H7 (cell line): ENCODE measurements around the gene RAD9A. TPM values are rescaled to one million over a fixed set of nuclear protein-coding genes. Genes with fewer than 3 reads are reported as not detected.

Experiments
- DNase-seq: peaks from one replicate; pipeline ENCODE4 v3.0.0; 2012
- H3K27me3 ChIP-seq: 2 replicates; pipeline ENCODE4 v1.6.0; 2011; ENCODE audit warnings: mild to moderate bottlenecking, low read length; ENCODE audit not compliant: control insufficient read depth, insufficient read depth
- H3K36me3 ChIP-seq: replicated peaks from 2 replicates; pipeline ENCODE4 v1.5.1; 2011; ENCODE audit warnings: low read length; ENCODE audit not compliant: control insufficient read depth, insufficient read depth
- H3K4me3 ChIP-seq: 2 replicates; pipeline ENCODE4 v1.5.1; 2011; ENCODE audit warnings: low read depth, mild to moderate bottlenecking, control low read depth, low read length, moderate library complexity; ENCODE audit not compliant: insufficient read depth
- total RNA-seq: library from RNA; depleted of rRNA; stranded (reverse); fragments of >200 nt; shearing (Covaris generic); gene quantifications from 2 replicates; pipeline ENCODE4 v1.2.3, GENCODE V29; 2014

Gene RAD9A
- total RNA-seq, 1 experiment from 2014 or later = 20.2 TPM

- Histone ChIP-seq H3K27me3 (peaks cover 30% of the 10 kb centered on the region), H3K36me3 (no peaks in the 10 kb centered on the region), H3K4me3 (peak overlapping the region; percentile 29)
- DNase-seq = peak; percentile 59
Measured at GRCh38 chr11:67376063-67376820, 15.5 kb upstream of the RAD9A start.

GRCh38 chr11:67376873-67377808 lies 14.6 kb upstream of the RAD9A start:
- H3K36me3 ChIP-seq = no peaks in the 10 kb centered on the region
- H3K4me3 ChIP-seq = no peak overlapping the region
- H3K27me3 ChIP-seq = peaks cover 23% of the 10 kb centered on the region
- no peak for DNase-seq

- no peak overlapping the region for H3K4me3 ChIP-seq
- no peak for DNase-seq
- H3K36me3 ChIP-seq = no peaks in the 10 kb centered on the region
- peaks cover 21% of the 10 kb centered on the region for H3K27me3 ChIP-seq
Measured at GRCh38 chr11:67378544-67378943, 13.2 kb upstream of the RAD9A start.

GRCh38 chr11:67379061-67380058 lies 12.4 kb upstream of the RAD9A start:
- no peaks in the 10 kb centered on the region for H3K36me3 ChIP-seq
- peaks cover 21% of the 10 kb centered on the region for H3K27me3 ChIP-seq
- peak; percentile 67 for DNase-seq
- no peak overlapping the region for H3K4me3 ChIP-seq

GRCh38 chr11:67381244-67381972 lies 10.4 kb upstream of the RAD9A start:
- DNase-seq = no peak
- no peak overlapping the region for H3K4me3 ChIP-seq
- H3K27me3 ChIP-seq = peaks cover 14% of the 10 kb centered on the region
- H3K36me3 ChIP-seq = no peaks in the 10 kb centered on the region

- peak; percentile 90 for DNase-seq
- peaks cover 3% of the 10 kb centered on the region for H3K27me3 ChIP-seq
- H3K36me3 ChIP-seq = no peaks in the 10 kb centered on the region
- H3K4me3 ChIP-seq = no peak overlapping the region
Measured at GRCh38 chr11:67382276-67383136, 9.3 kb upstream of the RAD9A start.

GRCh38 chr11:67384851-67385366 lies 6.9 kb upstream of the RAD9A start:
- Histone ChIP-seq H3K36me3 (no peaks in the 10 kb centered on the region), H3K27me3 (peaks cover 2% of the 10 kb centered on the region), H3K4me3 (no peak overlapping the region)
- DNase-seq = no peak

GRCh38 chr11:67387069-67387468 lies 4.7 kb upstream of the RAD9A start:
- DNase-seq = no peak
- H3K36me3 ChIP-seq = no peaks in the 10 kb centered on the region

GRCh38 chr11:67387518-67387917 lies 4.3 kb upstream of the RAD9A start:
- Histone ChIP-seq H3K4me3 (no peak overlapping the region), H3K36me3 (no peaks in the 10 kb centered on the region), H3K27me3 (peaks cover 2% of the 10 kb centered on the region)
- no peak for DNase-seq

More at GRCh38 chr11:67387069-67387468, 4.7 kb upstream of the RAD9A start:
- Histone ChIP-seq H3K27me3 (peaks cover 2% of the 10 kb centered on the region), H3K4me3 (no peak overlapping the region)

GRCh38 chr11:67389477-67389876 lies 2.3 kb upstream of the RAD9A start:
- Histone ChIP-seq H3K27me3 (peaks cover 2% of the 10 kb centered on the region), H3K36me3 (peaks cover 5% of the 10 kb centered on the region), H3K4me3 (no peak overlapping the region)
- peak; percentile 91 for DNase-seq

GRCh38 chr11:67390947-67391303 lies 861 bp upstream of the RAD9A start:
- Histone ChIP-seq H3K4me3 (peak overlapping the region; percentile 89), H3K27me3 (no peaks in the 10 kb centered on the region), H3K36me3 (peaks cover 8% of the 10 kb centered on the region)
- DNase-seq = no peak

- H3K27me3 ChIP-seq = no peaks in the 10 kb centered on the region
- DNase-seq = peak; percentile 77
- H3K36me3 ChIP-seq = peaks cover 8% of the 10 kb centered on the region
- H3K4me3 ChIP-seq = peak overlapping the region; percentile 89
Measured at GRCh38 chr11:67392183-67392715, 463 bp downstream of the RAD9A start.
